Measurements from ENCODE around the gene TRPM8.

The TRPM8 gene

DNA sequence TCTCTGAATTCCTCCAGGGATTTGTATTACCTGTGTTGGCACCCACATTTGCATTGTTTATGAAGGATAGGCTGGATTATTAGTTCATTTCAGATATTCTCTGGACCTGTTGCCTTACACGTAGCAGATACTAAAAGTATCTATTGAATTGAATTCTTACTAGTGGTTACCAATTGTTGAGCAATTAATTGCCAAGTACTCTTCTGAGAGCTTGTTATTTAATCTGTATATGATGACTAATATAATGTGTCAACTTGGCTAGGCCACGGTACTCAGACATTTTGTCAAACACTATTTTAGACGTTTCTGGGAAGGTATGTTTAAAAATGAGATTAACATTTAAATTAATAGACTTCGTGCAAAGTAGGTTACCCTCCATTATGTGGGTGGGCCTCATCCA lies 130.9 kb downstream of the TRPM8 start:
- no peak for DNase-seq (ENCODE audit: low read depth)

DNA sequence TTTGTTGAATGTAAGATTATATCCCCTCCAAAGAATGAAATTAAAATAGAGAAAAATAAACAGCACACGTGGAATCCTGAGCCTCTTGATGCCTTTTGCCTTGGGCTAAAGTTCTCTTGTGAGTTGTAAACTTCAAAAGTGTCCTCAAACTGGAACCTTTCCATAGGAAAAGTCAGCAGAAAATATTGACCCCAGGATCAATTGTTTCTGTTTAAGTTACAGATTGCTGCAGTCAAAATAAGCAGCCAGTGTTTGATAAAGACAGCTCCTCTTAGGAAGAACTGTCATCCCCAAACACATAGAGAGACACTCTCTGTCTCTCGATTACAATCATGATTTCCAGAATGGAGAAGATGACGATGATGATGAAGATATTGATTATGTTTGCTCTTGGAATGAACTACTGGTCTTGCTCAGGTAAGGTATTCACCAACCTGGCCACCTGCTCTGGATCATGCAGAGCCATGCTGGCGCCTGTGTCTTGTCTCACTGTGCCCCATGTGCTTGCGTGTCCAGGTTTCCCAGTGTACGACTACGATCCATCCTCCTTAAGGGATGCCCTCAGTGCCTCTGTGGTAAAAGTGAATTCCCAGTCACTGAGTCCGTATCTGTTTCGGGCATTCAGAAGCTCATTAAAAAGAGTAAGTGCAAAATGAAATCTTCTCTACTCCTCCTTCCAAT lies 133.4 kb downstream of the TRPM8 start, which contains the start of gene SPP2:
TSS of gene SPP2 (plus strand) at position 248 of the 681 bp plus-strand sequence. CDS start at position 333, 85 bp downstream.
- no peak for DNase-seq (ENCODE audit: low read depth)

DNA sequence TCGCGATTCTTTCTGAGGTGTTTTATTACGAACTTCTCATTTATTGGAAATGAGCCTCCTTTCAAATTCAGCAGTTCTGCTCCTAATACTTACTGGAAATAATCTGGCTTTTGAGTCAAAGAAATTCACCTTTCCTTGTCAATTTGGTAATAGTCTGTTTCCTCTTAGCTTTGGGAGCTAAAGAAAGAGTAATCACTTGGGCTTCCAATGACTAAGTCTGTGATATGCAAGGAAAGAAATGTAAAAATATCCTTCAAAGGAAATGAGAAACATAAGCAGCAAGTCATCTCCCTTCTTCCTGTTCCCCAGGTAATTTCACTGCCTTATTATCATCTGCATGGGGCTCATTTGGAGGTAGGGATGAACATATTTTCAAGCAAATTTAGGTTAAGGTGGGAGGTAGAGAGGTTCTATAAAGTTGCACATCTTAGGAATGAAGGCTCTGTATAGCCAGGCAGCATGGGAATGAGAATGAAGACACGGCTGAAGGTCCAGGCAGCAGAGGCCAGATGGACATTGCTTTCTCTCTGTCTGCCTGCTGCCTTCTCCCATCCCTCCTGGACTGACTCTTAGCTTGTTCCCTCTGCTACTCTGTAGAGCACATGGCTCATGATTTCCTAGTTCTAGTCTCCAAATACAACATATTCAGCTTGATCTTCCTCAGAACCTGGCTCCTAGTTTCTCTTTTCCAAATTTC lies 134.3 kb downstream of the TRPM8 start:
- no peak for DNase-seq (ENCODE audit: low read depth)

- DNase-seq (ENCODE audit: low read depth), result no peak
These were observed 141.7 kb downstream of the TRPM8 start for GRCh38 chr2:234058881-234059280.

- DNase-seq (ENCODE audit: low read depth), result no peak
These were observed 143.1 kb downstream of the TRPM8 start for GRCh38 chr2:234060236-234060635.

DNA sequence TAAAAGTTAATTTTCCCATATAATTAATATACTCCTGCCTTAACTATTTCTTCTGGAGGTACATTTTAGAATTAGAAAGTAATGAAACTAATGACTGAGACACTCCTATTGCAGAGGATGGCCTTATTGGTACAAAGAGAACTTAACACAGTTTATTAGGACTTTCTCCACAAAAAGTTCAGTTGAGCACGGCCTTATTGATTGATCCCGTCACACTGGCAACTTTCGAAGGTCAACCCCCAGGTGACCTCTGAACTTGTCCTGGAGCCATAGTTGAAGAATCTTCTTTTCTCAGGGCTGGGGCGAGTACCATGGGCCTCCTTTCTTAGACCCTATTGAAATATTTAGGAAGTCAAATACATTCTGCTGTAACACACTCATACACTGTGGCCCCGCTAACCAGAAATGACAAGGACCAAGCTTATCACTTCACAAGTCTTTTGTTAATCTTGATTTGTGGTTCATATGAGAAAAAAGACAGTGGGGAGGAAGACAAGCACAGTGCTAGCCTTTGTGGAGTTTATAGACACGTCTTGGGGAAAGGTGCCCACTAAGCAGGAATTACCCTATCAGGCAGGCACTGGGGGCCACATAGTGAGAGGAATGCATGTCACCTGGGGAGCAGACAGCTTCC lies 144.6 kb downstream of the TRPM8 start:
- no peak for DNase-seq (ENCODE audit: low read depth)

DNA sequence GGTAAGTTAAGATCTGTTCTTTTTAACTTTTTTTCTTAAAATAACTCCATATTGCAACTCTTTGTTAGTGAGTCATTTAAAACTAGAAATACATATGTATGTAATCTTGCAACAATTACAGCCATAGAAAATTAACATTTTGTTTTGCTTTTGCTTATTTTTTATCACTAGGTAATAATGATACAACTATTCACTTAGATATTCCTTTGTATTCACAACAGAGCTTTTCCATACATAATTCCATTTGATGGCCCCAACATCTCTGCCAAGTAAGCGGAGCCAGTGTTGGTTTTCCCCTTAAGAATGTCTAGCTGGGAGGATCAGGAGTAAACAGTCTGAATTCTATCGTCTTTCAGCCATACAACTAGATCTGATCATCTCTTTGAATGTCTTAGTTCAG lies 149.4 kb downstream of the TRPM8 start:
- DNase-seq (ENCODE audit: low read depth), result no peak

All from activated gamma-delta T cell treated with anti-CD3 and anti-CD28 coated beads, Interleukin-2, amount 50 U/mL, for 16 hours (primary cell).